CD14-positive monocyte (primary cell): ENCODE data around the gene ARFGAP1. TPM values are rescaled to one million over a fixed set of nuclear protein-coding genes. Genes with fewer than 3 reads are reported as not detected.
"Not testable (repeated sequence)": the region's sequence is repeated elsewhere in the genome, so short reads cannot be mapped to it uniquely, and the experiment has no call there.

Experiments used
- DNase-seq, 3 donors: peaks; one replicate each; pipeline ENCODE4 v3.0.0-alpha.2; 2011 to 2022
- H2AFZ ChIP-seq: 2 replicates; pipeline ENCODE4 v1.6.0; 2012; ENCODE audit warnings: mild to moderate bottlenecking, low read depth, low read length, inconsistent platforms; ENCODE audit not compliant: insufficient read depth, poor library complexity, severe bottlenecking
- H3K27ac ChIP-seq, 2 donors: 1 replicate in 1 of 2; 2 replicates in 1 of 2; pipeline ENCODE4 v1.5.1; 2012 to 2013; ENCODE audit warnings: low read length in 2 of 2, control low read depth in 1 of 2, inconsistent platforms in 1 of 2, low read depth in 1 of 2, mild to moderate bottlenecking in 1 of 2
- H3K27me3 ChIP-seq, 2 donors: one replicate each; pipeline versions ENCODE4 v1.6.0 to v1.6.1; 2011 to 2013; ENCODE audit warnings: low read length in 2 of 2; ENCODE audit not compliant: control insufficient read depth in 2 of 2, insufficient read depth in 2 of 2
- H3K36me3 ChIP-seq, 2 donors: replicated peaks in 1 of 2; 1 replicate in 1 of 2; 2 replicates in 1 of 2; pipeline versions ENCODE4 v1.5.1 to v1.6.1; 2012 to 2013; ENCODE audit warnings: low read length in 2 of 2, control low read depth in 1 of 2, inconsistent platforms in 1 of 2, mild to moderate bottlenecking in 1 of 2; ENCODE audit not compliant: insufficient read depth in 2 of 2, control insufficient read depth in 1 of 2
- H3K4me1 ChIP-seq, 2 donors: 1 replicate in 1 of 2; 2 replicates in 1 of 2; pipeline versions ENCODE4 v1.5.1 to v1.6.1; 2012 to 2013; ENCODE audit warnings: low read length in 2 of 2, control low read depth in 1 of 2, inconsistent platforms in 1 of 2, mild to moderate bottlenecking in 1 of 2, moderate library complexity in 1 of 2; ENCODE audit not compliant: insufficient read depth in 2 of 2, control insufficient read depth in 1 of 2
- H3K4me2 ChIP-seq: replicated peaks from 2 replicates; pipeline ENCODE3; 2012; ENCODE audit warnings: low read length, moderate library complexity, mild to moderate bottlenecking; ENCODE audit not compliant: poor library complexity, severe bottlenecking; ENCODE audit errors: extremely low read depth
- H3K4me3 ChIP-seq, 3 experiments: fragments of 200-600 bp in 1 of 3; sonication (generic) in 1 of 3; replicated peaks in 1 of 3; 1 replicate in 2 of 3; 2 replicates in 1 of 3; pipeline ENCODE4 v1.5.1; 2011 to 2013; ENCODE audit warnings: low read length in 3 of 3, mild to moderate bottlenecking in 3 of 3, control low read depth in 2 of 3, low read depth in 2 of 3, inconsistent platforms in 1 of 3, moderate library complexity in 1 of 3
- H3K79me2 ChIP-seq: 2 replicates; pipeline ENCODE4 v1.6.0; 2012; ENCODE audit warnings: mild to moderate bottlenecking, control low read depth, inconsistent platforms, low read length, moderate library complexity; ENCODE audit not compliant: insufficient read depth
- H3K9ac ChIP-seq: 2 replicates; pipeline ENCODE4 v1.6.0; 2017; ENCODE audit warnings: low read length, mild to moderate bottlenecking; ENCODE audit not compliant: insufficient read depth, poor library complexity, severe bottlenecking
- H3K9me3 ChIP-seq, 2 donors: replicated peaks in 1 of 2; 1 replicate in 1 of 2; 2 replicates in 1 of 2; pipeline versions ENCODE4 v1.5.1 to v1.6.1; 2012 to 2013; ENCODE audit warnings: low read length in 2 of 2, control low read depth in 1 of 2; ENCODE audit not compliant: control insufficient read depth in 1 of 2, insufficient read depth in 1 of 2
- H4K20me1 ChIP-seq: 2 replicates; pipeline ENCODE4 v1.6.0; 2012; ENCODE audit warnings: mild to moderate bottlenecking, low read length, control low read depth, moderate library complexity; ENCODE audit not compliant: insufficient read depth
- H3K27ac Mint-ChIP-seq, 7 donors: one replicate each; pipeline ENCODE4 v1.8.0; 2020; ENCODE audit warnings: mild to moderate bottlenecking in 7 of 7, mixed read lengths in 7 of 7, moderate library complexity in 6 of 7, inconsistent platforms in 2 of 7
- H3K27me3 Mint-ChIP-seq, 3 donors: one replicate each; pipeline ENCODE4 v1.8.0; 2021 to 2022; ENCODE audit warnings: low read depth in 3 of 3, mild to moderate bottlenecking in 3 of 3, mixed read lengths in 3 of 3, moderate library complexity in 3 of 3, inconsistent platforms in 1 of 3
- H3K36me3 Mint-ChIP-seq, 2 donors: one replicate each; pipeline ENCODE4 v1.8.0; 2020; ENCODE audit warnings: mixed read lengths in 2 of 2, inconsistent platforms in 1 of 2, mild to moderate bottlenecking in 1 of 2
- H3K4me1 Mint-ChIP-seq: one replicate; pipeline ENCODE4 v1.8.0; 2020; ENCODE audit warnings: mild to moderate bottlenecking, mixed read lengths
- H3K4me3 Mint-ChIP-seq, 2 donors: one replicate each; pipeline ENCODE4 v1.8.0; 2020; ENCODE audit warnings: mild to moderate bottlenecking in 2 of 2, mixed read lengths in 2 of 2, moderate library complexity in 1 of 2
- H3K9me3 Mint-ChIP-seq, 7 donors: one replicate each; pipeline ENCODE4 v1.8.0; 2020 to 2022; ENCODE audit warnings: mixed read lengths in 7 of 7, mild to moderate bottlenecking in 6 of 7, moderate library complexity in 6 of 7, inconsistent platforms in 2 of 7
- CTCF ChIP-seq: fragments of 200-600 bp; IDR thresholded peaks from one replicate; pipeline ENCODE4 v1.8.0; 2022; ENCODE audit warnings: antibody characterized with exemption, mild to moderate bottlenecking
- whole genome bisulfite sequencing: methylation state at CpG from one replicate; pipeline ENCODE4 v1.1.5; 2013; ENCODE audit warnings: missing lambda C conversion rate; ENCODE audit not compliant: insufficient coverage; 5-methylcytosine and 5-hydroxymethylcytosine counted together
- intact Hi-C, 2 donors: fragments of 100-400 bp; cut with micrococcal nuclease; formaldehyde crosslinking; loops; one replicate each; pipeline versions ENCODE4 v1.15.0 to v1.15.1; 2023
- polyA plus RNA-seq, 3 donors: library from polyadenylated mRNA; depleted of rRNA in 1 of 3; unstranded in 2 of 3; stranded (reverse) in 1 of 3; fragments of 300-500 nt in 2 of 3; fragments of >200 nt in 1 of 3; fragmentation: Illumina TruSeq in 2 of 3; gene quantifications; 1 replicate in 2 of 3; 2 replicates in 1 of 3; pipeline ENCODE4 v1.2.3, GENCODE V29; 2012 to 2021

ARFGAP1 gene
- polyA plus RNA-seq, 3 donors = 11.2 to 99.8 (median 14.1) TPM

DNA sequence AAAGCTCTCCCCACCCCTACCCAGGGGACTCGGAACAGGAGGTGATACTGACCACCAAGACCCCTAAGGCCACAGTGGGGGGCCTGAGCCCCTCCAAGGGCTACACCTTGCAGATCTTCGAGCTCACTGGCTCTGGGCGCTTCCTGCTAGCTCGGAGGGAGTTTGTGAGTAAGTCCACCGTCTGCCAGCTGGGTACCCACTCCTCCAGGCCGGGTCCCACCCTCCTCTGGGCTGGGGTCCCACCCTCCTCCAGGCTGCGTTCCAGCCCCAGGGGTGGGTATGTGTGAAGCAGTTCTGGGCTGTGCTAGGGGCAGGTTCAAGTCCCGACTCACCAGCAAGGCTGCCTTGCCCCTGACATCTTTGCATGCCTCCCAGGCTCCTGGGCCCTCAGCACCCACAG is 32.8 kb downstream of the ARFGAP1 start:
- H4K20me1 ChIP-seq = no peaks in the 10 kb centered on the region
- no peak overlapping the region for H3K27ac ChIP-seq
- Mint-ChIP-seq H3K4me3 (no peak overlapping the region), H3K4me1 (no peaks in the 10 kb centered on the region), H3K36me3 (no peaks in the 10 kb centered on the region), H3K27me3 (peaks cover 4 to 11% (median 7%) of the 10 kb centered on the region in 3 donors), H3K9me3 (peaks cover 3 to 15% (median 10%) of the 10 kb centered on the region in 7 donors), H3K27ac (no peak overlapping the region)
- no peaks in the 10 kb centered on the region for H3K27me3 ChIP-seq
- intact Hi-C loops = no loop called here
- no peak overlapping the region for H3K4me3 ChIP-seq
- no peak overlapping the region for H3K9ac ChIP-seq
- no peak overlapping the region for H3K4me2 ChIP-seq
- no peaks in the 10 kb centered on the region for H3K36me3 ChIP-seq
- H3K9me3 ChIP-seq = no peaks in the 10 kb centered on the region
- H2AFZ ChIP-seq = no peak overlapping the region
- H3K79me2 ChIP-seq = no peaks in the 10 kb centered on the region
- no peaks in the 10 kb centered on the region for H3K4me1 ChIP-seq
- 67% methylated on average over 2 of the region's 8 CpGs for WGBS
- DNase-seq = no peak
- no peak for TF ChIP-seq CTCF

DNA sequence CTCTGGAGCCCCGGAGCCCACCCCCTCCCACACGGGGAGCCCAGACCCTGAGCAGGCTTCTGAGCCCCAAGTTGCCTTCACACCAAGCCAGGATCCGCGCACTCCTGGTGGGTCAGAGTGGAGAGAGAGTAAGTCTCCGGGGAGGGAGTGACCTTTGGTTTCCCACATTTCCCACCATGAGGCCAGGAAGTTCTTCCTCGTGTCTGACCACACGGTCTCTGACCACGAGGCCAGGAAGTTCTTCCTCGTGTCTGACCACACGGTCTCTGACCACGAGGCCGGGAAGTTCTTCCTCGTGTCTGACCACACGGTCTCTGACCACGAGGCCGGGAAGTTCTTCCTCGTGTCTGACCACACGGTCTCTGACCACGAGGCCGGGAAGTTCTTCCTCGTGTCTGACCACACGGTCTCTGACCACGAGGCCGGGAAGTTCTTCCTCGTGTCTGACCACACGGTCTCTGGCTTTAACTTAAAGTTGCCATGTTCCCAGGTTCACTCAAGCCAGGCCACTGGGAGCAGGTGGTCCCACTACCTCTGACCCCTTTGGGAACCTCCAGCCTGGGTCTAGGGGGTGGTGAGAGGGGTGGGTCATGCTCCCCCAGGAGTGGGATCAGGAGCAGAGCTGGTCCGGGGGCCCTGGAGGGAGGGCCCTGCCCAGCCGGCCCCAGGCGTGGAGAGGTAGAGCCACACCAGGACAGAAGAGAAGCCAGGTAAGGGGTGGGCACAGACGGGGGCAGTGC is 33.5 kb downstream of the ARFGAP1 start:
- H3K27me3 ChIP-seq, H3K27me3 Mint-ChIP-seq, H4K20me1 ChIP-seq, H3K4me1 Mint-ChIP-seq, H3K27ac Mint-ChIP-seq, H2AFZ ChIP-seq, H3K27ac ChIP-seq, H3K79me2 ChIP-seq, H3K4me1 ChIP-seq, H3K9ac ChIP-seq, H3K4me3 ChIP-seq, DNase-seq, H3K9me3 ChIP-seq, H3K36me3 ChIP-seq, H3K4me3 Mint-ChIP-seq, H3K36me3 Mint-ChIP-seq, intact Hi-C loops, H3K4me2 ChIP-seq: not testable (repeated sequence)
- H3K9me3 Mint-ChIP-seq = peaks cover 3 to 15% (median 10%) of the 10 kb centered on the region in 7 donors
- 86% methylated on average over 4 of the region's 30 CpGs for WGBS
